Adrenal gland (tissue), 19 donors: ENCODE results near the gene TIMM17B. TPM values are rescaled to one million over a fixed set of nuclear protein-coding genes. Genes with fewer than 3 reads are reported as not detected.

ENCODE experiments used
- DNase-seq, 7 donors: peaks; one replicate each; pipeline ENCODE4 v3.0.0-alpha.2; 2019 to 2020
- H3K27ac ChIP-seq, 5 donors: fragments of 200-600 bp; sonication (generic) in 4 of 5; 1 replicate in 3 of 5; 2 replicates in 2 of 5; pipeline versions ENCODE4 v1.5.1 to v1.8.0; 2016 to 2020; ENCODE audit warnings: mild to moderate bottlenecking in 1 of 5
- H3K27me3 ChIP-seq: fragments of 200-600 bp; 2 replicates; pipeline ENCODE4 v1.8.0; 2021
- H3K36me3 ChIP-seq, 2 donors: fragments of 200-600 bp; replicated peaks in 1 of 2; 1 replicate in 1 of 2; 2 replicates in 1 of 2; pipeline versions ENCODE4 v1.5.1 to v1.8.0; 2018 to 2022
- H3K4me1 ChIP-seq, 2 donors: fragments of 200-600 bp; replicated peaks in 1 of 2; 1 replicate in 1 of 2; 2 replicates in 1 of 2; pipeline versions ENCODE4 v1.5.1 to v1.8.0; 2018 to 2021
- H3K4me3 ChIP-seq, 4 donors: fragments of 200-600 bp; sonication (generic) in 3 of 4; one replicate each; pipeline ENCODE4 v1.5.1; 2016 to 2018
- H3K9me3 ChIP-seq, 3 donors: fragments of 200-600 bp; sonication (generic) in 1 of 3; replicated peaks in 1 of 3; 1 replicate in 2 of 3; 2 replicates in 1 of 3; pipeline versions ENCODE4 v1.5.1 to v1.8.0; 2016 to 2021
- CTCF ChIP-seq, 6 experiments: fragments of 450-650 bp in 4 of 6; fragments of 200-600 bp in 2 of 6; sonication (generic) in 1 of 6; IDR thresholded peaks; 1 replicate in 5 of 6; 2 replicates in 1 of 6; pipeline versions ENCODE4 v1.5.1 to v1.8.0; 2016 to 2021; ENCODE audit warnings: antibody characterized with exemption in 6 of 6, mild to moderate bottlenecking in 2 of 6, moderate library complexity in 1 of 6
- POLR2A ChIP-seq, 2 donors: fragments of 450-650 bp; IDR thresholded peaks; one replicate each; pipeline ENCODE4 v1.6.1; 2017; ENCODE audit warnings: antibody characterized with exemption in 2 of 2, mild to moderate bottlenecking in 2 of 2, moderate library complexity in 1 of 2
- WGBS, 4 donors: extraction: QIAGEN DNeasy Blood & Tissue Kit in 2 of 4; methylation state at CpG; one replicate each; pipeline versions ENCODE4 v1.1.5 to v1.1.7; 2013 to 2017; 5-methylcytosine and 5-hydroxymethylcytosine counted together
- intact Hi-C, 2 donors: fragments of 100-400 bp; cut with DNase I; formaldehyde crosslinking; loops; one replicate each; pipeline versions ENCODE4 v1.14.1 to v1.15.0; 2022 to 2023
- long read RNA-seq, 10 donors: library from polyadenylated mRNA in 3 of 10; unstranded in 2 of 10; stranded (forward) in 1 of 10; transcript quantifications; one replicate each; pipeline ENCODE4 v2.0.0 and lab custom pipeline, GENCODE V29; 2021 to 2026
- polyA plus RNA-seq, 3 donors: library from polyadenylated mRNA; stranded (reverse); fragments of 200-250 nt in 2 of 3; fragments of 350-450 nt in 1 of 3; fragmentation: Illumina TruSeq in 1 of 3; extraction: RNeasy Lipid Tissue Mini Kit (QIAGEN cat#74804) in 1 of 3; gene quantifications; one replicate each; pipeline ENCODE4 v1.2.3, GENCODE V29; 2013 to 2014
- total RNA-seq, 9 donors: library from RNA; depleted of rRNA in 4 of 9; stranded (reverse); fragments of >200 nt in 4 of 9; fragments of 120-200 nt in 1 of 9; fragmentation: NEBNext Ultra II Directional in 1 of 9; extraction: Animal tissue kit (Norgen Biotek cat#: 25700) in 1 of 9; gene quantifications; one replicate each; pipeline versions ENCODE4 v1.1.0 to v1.2.4, GENCODE V29; 2013 to 2023
- donor health status: healthy with polysubstance abuse.
- donor health status: Bipolar disorder and iron deficiency.
- donor health status: DM: yes; HTN: yes; CAD: no.
- donor health status: DM: no; HTN: no; CAD: no.
- donor health status: DM: no; HTN: no; CAD: no.
- donor health status: DM: yes; HTN: yes; CAD: no.

Gene TIMM17B
- total RNA-seq (10 to 100 TPM; 43.7 to 98.0 (median 64.7) TPM), polyA plus RNA-seq (10 to 100 TPM; 25.5 to 93.5 (median 56.9) TPM)
- long read RNA-seq, donor 1, transcript TIMM17B-204 (7 exons, 964 nt) = major isoform, 6 of 123 reads
- long read RNA-seq, donor 1, partial matches to known transcripts = 116 of 123 reads
- long read RNA-seq, donor 1, other reads (novel, unspliced or antisense) = 0 of 123 reads
- long read RNA-seq, donor 2, transcript TIMM17B-204 (7 exons, 964 nt) = major isoform, 6 of 56 reads
- long read RNA-seq, donor 2, partial matches to known transcripts = 50 of 56 reads
- long read RNA-seq, donor 2, other reads (novel, unspliced or antisense) = 0 of 56 reads
- long read RNA-seq, donor 3, partial matches to known transcripts = 108 of 149 reads
- long read RNA-seq, donor 3, other reads (novel, unspliced or antisense) = 38 of 149 reads
- long read RNA-seq, donor 4, transcript TIMM17B-204 (7 exons, 964 nt) = major isoform, 7 of 62 reads
- long read RNA-seq, donor 4, partial matches to known transcripts = 54 of 62 reads
- long read RNA-seq, donor 4, other reads (novel, unspliced or antisense) = 1 of 62 reads
- long read RNA-seq, donor 5, transcript TIMM17B-204 (7 exons, 964 nt) = major isoform, 6 of 81 reads
- long read RNA-seq, donor 5, partial matches to known transcripts = 72 of 81 reads
- long read RNA-seq, donor 5, other reads (novel, unspliced or antisense) = 3 of 81 reads
- long read RNA-seq, donor 6, partial matches to known transcripts = 36 of 44 reads
- long read RNA-seq, donor 6, other reads (novel, unspliced or antisense) = 4 of 44 reads
- long read RNA-seq, donor 7, transcript TIMM17B-204 (7 exons, 964 nt) = major isoform, 6 of 121 reads
- long read RNA-seq, donor 7, partial matches to known transcripts = 89 of 121 reads
- long read RNA-seq, donor 7, other reads (novel, unspliced or antisense) = 24 of 121 reads
- long read RNA-seq, donor 8, transcript TIMM17B-204 (7 exons, 964 nt) = major isoform, 7 of 212 reads
- long read RNA-seq, donor 8, partial matches to known transcripts = 134 of 212 reads
- long read RNA-seq, donor 8, other reads (novel, unspliced or antisense) = 71 of 212 reads
- long read RNA-seq, donor 9, transcript TIMM17B-204 (7 exons, 964 nt) = major isoform, 5 of 78 reads
- long read RNA-seq, donor 9, partial matches to known transcripts = 73 of 78 reads
- long read RNA-seq, donor 9, other reads (novel, unspliced or antisense) = 0 of 78 reads
- long read RNA-seq, donor 10, partial matches to known transcripts = 83 of 130 reads
- long read RNA-seq, donor 10, other reads (novel, unspliced or antisense) = 44 of 130 reads

DNA sequence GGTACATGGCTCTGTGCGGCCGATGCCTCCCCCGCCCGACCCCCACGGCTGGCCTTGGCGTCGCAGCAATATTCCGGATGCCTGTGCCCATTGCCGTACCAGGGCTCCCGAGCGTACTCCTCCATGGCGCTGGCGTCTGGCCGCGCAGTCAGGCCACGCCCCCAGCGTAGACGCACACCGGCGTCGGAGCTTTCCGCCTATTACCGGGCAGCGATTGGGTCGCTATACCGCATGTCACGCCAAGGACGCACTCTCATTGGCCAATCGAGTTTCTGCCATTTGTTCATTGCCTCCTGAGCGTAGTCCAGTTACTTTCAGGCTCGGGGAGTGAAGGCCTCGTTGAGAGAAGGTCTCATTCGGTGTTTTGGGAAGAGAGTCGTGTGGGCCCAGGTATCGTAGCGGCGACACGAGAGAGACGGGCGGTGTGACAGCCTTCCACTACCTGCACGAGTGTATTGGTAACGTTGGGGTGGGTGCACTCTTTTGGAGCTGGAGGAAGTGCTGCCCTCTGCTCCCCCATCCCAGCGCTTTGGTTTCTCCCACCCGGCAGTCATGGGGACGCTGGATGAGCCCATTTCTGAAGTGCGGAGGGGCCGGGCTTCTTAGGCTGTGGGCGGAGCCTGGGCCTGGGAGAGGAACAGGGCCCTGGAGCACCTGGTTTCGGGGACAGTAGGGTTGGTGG, at the start of gene TIMM17B, which contains the start of gene PQBP1:
TSS of gene TIMM17B (minus strand) at position 144 of the 682 bp plus-strand sequence. CDS start at position 125, 19 bp downstream.
TSS of gene PQBP1 (plus strand) at position 306 of the 682 bp plus-strand sequence. CDS start 580 bp downstream, outside the sequence.
- 0 to 46% (median 18%) methylated on average over 1 to 49 of the region's 49 CpGs for WGBS, 4 donors
- Histone ChIP-seq H3K4me3 (peak within 1 kb of the TSS in 3 of 4 donors; percentile 42 to 72 (median 50)), H3K9me3 (no peaks in the 10 kb centered on the region), H3K36me3 (peaks cover 0 to 25% of the 10 kb centered on the region in 2 donors), H3K27me3 (no peaks in the 10 kb centered on the region), H3K27ac (peak within 1 kb of the TSS; percentile 81 to 100 (median 97)), H3K4me1 (peaks cover 7 to 14% of the 10 kb centered on the region in 2 donors)
- DNase-seq = peak; percentile 88 to 97 (median 93)
- intact Hi-C loops = no loop called here
- TF ChIP-seq CTCF (IDR thresholded peaks at IDR 0.05) (no peak), POLR2A (IDR thresholded peaks at IDR 0.05) (peak; percentile 67 to 83)

- TF ChIP-seq CTCF (IDR thresholded peaks at IDR 0.05) (peak; percentile 40 to 78 (median 63)), POLR2A (IDR thresholded peaks at IDR 0.05) (no peak)
- no peaks in the 10 kb centered on the region for H3K9me3 ChIP-seq
- H3K36me3 ChIP-seq = no peaks in the 10 kb centered on the region
- intact Hi-C loops = no loop called here
- WGBS, 4 donors = 44 to 56% (median 49%) methylated on average over 7 to 8 of the region's 8 CpGs
- peaks cover 0 to 8% of the 10 kb centered on the region in 2 donors for H3K4me1 ChIP-seq
- H3K27ac ChIP-seq = no peak overlapping the region
- peak; percentile 43 to 69 (median 63) for DNase-seq
- no peaks in the 10 kb centered on the region for H3K27me3 ChIP-seq
- H3K4me3 ChIP-seq = no peak overlapping the region
Measured at GRCh38 chrX:48945517-48946348, 48.2 kb upstream of the TIMM17B start.

DNA sequence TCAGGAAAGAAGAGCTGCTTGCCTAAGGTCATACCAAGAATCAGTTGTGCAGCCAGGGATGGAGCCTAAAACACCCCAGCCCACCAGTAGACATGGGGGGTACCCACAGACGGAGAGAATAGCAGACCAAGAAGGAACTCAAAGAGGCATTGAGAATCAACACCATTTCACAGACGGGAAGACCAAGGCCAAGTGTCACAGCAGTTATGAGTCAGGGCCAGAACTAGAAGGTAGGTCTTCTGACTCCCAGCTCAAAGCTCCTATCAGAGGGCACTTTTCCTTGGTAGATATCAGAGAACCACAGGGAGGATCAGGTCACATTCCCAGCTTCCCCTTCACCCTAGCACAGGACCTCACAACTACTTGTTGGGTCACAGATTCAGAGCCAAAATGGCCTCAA, 45.3 kb upstream of the TIMM17B start:
- TF ChIP-seq POLR2A (IDR thresholded peaks at IDR 0.05) (no peak), CTCF (IDR thresholded peaks at IDR 0.05) (no peak)
- H3K4me3 ChIP-seq = no peak overlapping the region
- H3K9me3 ChIP-seq = no peaks in the 10 kb centered on the region
- intact Hi-C loops = no loop called here
- 57 to 74% (median 70%) methylated on average over 1 to 2 of the region's 2 CpGs; no CpG with 5 or more reads in 1 of the 4 donors for WGBS, 4 donors
- peaks cover 0 to 8% of the 10 kb centered on the region in 2 donors for H3K4me1 ChIP-seq
- no peak for DNase-seq
- no peak overlapping the region for H3K27ac ChIP-seq
- H3K36me3 ChIP-seq = no peaks in the 10 kb centered on the region
- no peaks in the 10 kb centered on the region for H3K27me3 ChIP-seq
